Stimulated activated CD8-positive, alpha-beta memory T cell treated with anti-CD3 and anti-CD28 coated beads, Interleukin-12 subunit alpha, Interleukin-12 subunit beta, amount 100 ng/mL, for 24 hours (primary cell): ENCODE results near the gene CD276.
"Not testable (repeated sequence)": the region's sequence is repeated elsewhere in the genome, so short reads cannot be mapped to it uniquely, and the experiment has no call there.

Experiments used
- DNase-seq: peaks from one replicate; pipeline ENCODE4 v3.0.0-alpha.2; 2020; ENCODE audit errors: extremely low read depth

Gene CD276

GRCh38 chr15:73683777-73684580 is at the start of gene CD276:
Gene CD276, plus strand, starts transcription at chr15:73684383. Its CDS starts 15,257 bp downstream, at chr15:73699640.
- no peak for DNase-seq

GRCh38 chr15:73637527-73637926 is 46.7 kb upstream of the CD276 start:
- DNase-seq, result no peak

DNA sequence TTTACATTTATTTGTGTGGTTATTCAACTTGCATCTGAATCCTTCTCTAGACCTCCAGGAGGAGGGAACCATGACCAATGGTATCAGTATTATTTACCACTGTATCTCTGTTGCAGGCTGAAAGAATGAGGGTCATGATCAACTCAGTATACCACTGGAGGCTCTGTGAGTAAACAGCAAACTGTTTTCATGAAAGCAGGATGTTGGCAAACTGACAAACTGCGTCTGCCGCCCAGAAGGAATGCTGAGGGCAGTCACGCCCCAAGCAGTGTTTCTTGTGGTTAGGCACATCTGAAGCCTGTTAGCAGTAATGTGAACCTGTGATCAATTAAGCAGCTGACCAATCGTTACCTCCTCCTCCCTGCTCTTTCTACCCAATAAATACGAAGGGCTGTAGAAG is 44.7 kb upstream of the CD276 start:
- DNase-seq, result not testable (repeated sequence)

- DNase-seq, result no peak
These were observed 36.7 kb upstream of the CD276 start for GRCh38 chr15:73647259-73648013.

DNA sequence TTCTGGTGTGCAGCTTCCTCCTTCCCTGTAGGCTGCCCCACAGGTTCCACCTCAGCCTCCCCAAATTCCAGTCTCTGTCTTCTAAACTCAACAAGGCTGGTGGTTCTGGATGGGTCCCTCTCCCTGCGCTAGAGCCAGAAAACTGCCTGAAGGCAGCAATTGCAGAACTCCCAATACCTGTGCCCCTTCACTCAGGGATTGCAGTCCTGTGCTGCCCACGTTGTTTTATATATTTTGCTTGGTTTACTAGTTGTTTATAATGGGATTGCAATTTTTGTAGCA is 36.2 kb upstream of the CD276 start:
- DNase-seq, result no peak

DNA sequence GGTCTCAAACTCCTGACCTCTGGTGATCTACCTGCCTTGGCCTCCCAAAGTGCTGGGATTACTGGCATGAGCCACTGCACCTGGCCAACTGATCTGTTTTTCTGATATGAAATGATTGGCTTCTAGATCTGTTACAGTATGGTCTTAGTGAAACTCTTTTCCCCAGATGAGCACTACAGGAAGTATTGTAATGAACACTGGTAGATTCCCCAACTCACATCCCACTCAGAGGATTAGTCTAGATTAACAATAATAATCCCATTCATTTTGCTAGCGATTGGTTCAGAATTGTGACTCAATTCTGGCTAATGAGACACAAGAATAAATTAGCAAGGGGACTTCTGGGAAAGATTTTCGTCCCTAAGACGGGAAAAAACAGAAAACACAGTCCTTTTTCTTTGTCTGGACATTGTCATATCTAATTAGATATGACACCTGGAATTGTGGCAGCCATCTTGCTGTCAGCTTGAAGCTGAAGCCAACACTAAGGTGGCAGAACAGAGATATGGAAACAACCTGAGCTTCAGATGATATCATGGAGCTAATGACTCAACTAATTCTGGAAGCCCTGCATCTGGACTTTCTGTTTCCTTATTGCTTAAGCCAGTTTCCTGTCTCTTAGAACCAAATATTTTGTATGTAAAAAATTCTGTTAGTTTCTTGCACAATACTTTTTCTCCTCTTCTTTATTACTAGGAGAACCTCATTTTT is 33.6 kb upstream of the CD276 start:
- no peak for DNase-seq

DNA sequence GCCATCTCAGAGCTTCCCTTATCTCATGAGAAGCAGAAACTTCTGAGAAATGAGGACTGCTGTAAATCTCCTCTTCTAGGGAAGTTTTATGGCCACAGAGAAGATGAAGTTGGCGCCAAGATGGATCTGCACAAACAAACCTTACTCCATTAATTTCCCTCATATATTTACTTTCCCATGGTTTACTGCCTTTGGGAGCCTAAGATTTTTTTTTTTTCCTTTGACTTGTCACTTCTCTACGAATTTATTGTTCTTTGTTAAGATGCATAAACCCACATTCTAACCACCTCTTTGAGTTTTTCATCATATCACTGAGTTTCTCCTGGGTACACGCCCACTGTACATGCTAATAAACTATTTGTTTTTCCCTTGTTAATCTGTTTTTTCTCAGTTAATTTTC is 29.5 kb upstream of the CD276 start:
- no peak for DNase-seq

DNA sequence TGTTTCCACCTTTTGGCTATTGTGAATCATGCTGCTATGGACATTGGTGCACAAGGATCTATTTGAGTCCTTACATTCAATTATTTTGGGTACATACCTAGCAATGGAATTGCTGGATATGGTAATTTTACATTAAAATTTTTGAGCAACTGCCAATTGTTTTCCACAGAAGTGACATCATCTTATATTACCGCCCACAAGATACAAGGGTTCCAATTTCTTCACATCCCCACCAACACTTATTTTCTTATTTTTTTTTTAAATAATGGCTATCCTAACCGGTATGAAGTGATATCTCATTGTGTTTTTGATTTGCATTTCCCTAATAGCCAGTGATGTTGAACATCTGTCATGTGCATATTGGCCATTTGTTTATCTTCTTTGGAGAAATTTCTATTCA is 28.5 kb upstream of the CD276 start:
- no peak for DNase-seq

DNA sequence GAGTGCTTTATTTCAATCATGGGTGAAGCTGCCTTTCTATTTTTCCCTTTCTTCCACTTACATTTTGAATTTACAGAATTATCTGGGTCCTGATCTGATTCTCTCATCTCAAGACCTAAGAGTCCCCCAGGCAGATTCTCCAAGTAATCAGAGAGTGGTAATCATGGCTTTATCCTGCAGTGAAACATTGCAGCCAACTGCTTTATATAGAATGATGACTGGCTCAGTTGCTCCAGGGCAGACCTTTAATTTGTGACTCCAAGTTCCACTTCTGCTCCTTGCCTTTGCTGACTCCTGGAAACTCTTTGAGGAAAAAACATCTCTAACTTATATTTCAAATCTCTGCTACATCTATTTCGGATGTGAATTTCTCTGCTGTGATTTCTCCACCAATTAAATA is 25.5 kb upstream of the CD276 start:
- no peak for DNase-seq

DNA sequence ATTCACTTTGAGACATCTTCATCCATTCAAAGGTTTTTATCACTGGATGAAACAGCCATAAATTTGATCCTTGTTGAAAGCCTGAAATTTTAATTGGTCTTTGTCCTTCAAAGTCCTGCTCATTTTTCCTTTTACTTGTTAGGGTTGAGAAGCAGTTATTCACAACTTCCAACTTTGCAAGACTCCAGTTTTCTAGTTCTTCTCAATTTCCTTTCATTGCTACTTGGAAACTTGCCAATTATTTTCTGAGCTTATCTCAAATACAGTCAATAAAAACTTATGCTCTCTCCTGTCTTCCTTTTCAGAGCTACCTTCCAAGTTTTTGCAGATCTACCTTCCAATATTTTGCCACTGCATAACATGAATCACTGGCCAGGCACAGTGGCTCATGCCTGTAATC is 23.7 kb upstream of the CD276 start:
- no peak for DNase-seq

GRCh38 chr15:73674587-73674986 is 9.6 kb upstream of the CD276 start:
- DNase-seq, result no peak

DNA sequence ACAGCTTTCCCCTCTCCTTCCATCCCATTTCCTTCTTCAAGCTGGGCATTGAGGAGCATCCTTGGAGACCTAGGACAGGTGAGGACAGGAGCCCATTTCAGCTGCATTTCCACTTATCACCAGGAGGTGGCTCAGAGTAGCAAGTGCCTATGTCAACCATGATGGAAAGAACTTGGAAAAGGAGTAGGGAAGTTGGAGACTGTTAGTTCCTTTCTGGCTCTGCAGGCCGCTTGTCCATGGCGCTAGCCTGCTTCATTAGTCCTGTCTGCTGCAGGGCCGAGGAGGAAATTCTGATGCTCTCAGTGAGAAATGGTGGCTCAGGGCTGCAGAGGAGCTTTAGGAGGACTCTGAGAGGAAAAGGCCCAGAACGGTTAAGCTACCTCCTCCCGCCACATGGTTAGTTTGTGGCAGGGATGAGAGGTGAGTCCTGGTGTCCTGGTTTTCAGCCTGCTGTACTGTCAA is 7.0 kb upstream of the CD276 start:
- DNase-seq, result no peak

DNA sequence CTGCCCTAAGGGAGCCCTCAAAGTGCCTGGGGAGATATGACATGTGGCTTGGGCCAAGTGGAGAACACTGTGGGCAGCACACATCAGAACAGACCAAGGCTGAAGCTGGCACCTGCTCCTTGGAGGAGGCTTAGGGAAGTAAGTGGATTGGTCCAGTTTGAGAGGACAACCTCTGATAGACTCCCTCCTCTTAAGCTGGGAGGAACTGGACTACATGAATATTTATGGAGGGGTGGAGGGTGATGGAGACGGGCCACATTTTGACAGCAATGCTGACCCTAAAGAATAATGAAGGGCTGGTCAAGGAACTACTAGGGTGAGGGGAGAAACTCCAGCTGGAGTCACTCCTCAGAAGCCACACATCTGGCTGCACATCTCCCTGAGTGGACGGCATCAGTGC is 6.5 kb upstream of the CD276 start:
- no peak for DNase-seq

- no peak for DNase-seq
These were observed 5.7 kb upstream of the CD276 start for GRCh38 chr15:73678498-73678897.

GRCh38 chr15:73679180-73679579 is 5.0 kb upstream of the CD276 start:
- no peak for DNase-seq

GRCh38 chr15:73679964-73680363 is 4.2 kb upstream of the CD276 start:
- DNase-seq, result no peak

GRCh38 chr15:73680549-73680948 is 3.6 kb upstream of the CD276 start:
- no peak for DNase-seq

DNA sequence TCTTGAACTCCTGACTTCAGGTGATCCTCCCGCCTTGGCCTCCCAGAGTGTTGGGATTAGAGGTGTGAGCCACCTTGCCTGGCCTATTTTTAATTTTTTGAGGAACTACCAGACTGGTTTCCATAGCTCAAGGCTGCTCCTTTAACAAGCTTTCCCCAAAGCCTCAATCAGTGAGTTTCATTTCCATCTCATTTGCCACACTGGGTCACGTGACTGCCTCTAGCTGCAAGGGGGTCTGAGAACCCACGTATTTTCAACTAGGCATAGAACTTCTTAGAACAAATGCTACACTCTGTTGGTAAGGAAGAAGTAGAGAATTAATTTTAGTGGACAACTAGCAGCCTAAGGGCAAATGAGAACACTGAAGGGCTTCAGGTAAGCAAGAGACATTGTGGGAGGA is 3.1 kb upstream of the CD276 start:
- no peak for DNase-seq

GRCh38 chr15:73681856-73682599 is 2.2 kb upstream of the CD276 start:
- no peak for DNase-seq

DNA sequence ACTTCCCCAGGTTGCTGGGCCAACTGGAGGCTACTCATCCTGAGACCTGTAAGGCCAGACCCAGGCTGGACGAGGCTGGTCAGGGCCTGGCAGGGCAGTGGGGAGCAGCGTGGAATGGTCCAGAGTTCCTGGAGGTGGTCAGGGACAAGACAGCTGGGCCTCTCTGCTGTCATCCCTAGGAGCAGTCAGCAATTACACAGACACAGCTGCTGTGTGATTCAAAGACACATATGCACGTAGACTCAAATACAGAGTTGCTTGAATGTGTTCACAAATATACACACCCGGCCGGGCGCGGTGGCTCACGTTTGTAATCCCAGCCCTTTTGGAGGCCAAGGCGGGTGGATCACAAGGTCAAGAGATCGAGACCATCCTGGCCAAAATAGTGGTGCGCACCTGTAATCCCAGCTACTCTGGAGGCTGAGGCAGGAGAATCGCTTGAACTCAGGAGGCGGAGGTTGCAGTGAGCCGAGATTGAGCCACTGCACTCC is 1.5 kb upstream of the CD276 start:
- no peak for DNase-seq

DNA sequence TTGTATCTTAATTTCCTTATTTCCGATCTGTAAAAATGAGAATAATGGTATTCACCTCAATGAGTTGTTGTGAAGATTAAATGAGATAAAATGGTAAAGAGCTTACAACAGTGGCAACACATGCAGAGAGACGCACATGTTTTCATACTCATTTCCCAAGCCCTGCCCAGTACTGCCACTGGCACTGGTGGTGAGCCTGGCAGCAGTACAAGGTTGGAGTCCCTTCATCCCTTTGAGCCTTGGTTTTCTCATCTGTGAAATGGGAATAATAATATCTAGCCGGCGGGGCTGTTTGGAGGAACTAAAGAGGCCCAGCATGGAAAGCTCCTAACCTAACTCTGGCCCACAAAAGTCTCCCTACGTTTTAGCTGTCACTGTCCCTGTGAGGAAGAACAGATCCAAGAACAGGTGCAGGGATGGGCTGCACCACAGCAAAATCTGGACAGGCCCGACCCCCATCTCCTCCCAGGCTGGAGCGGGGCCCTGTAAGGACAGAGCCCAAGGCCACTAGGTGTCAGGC is 866 bp upstream of the CD276 start:
- DNase-seq, result no peak
